Liver (tissue), 9 donors: ENCODE measurements around the gene SNN. TPM values are rescaled to one million over a fixed set of nuclear protein-coding genes. Genes with fewer than 3 reads are reported as not detected.

Experiments
- DNase-seq: peaks from one replicate; pipeline ENCODE4 v3.0.0-alpha.2; 2017; ENCODE audit warnings: low spot score
- H3K27ac ChIP-seq, 2 donors: one replicate each; pipeline ENCODE4 v1.7.0; 2013; ENCODE audit warnings: inconsistent platforms in 2 of 2, low read length in 2 of 2, control low read depth in 1 of 2, low read depth in 1 of 2, mild to moderate bottlenecking in 1 of 2
- H3K27me3 ChIP-seq, 4 donors: one replicate each; pipeline versions ENCODE4 v1.6.1 to v1.7.0; 2013; ENCODE audit warnings: low read length in 3 of 4, inconsistent platforms in 1 of 4, mild to moderate bottlenecking in 1 of 4, moderate library complexity in 1 of 4; ENCODE audit not compliant: control insufficient read depth in 4 of 4, insufficient read depth in 4 of 4
- H3K36me3 ChIP-seq, 4 donors: one replicate each; pipeline versions ENCODE4 v1.6.1 to v1.7.0; 2013; ENCODE audit warnings: low read length in 3 of 4, mild to moderate bottlenecking in 3 of 4, low read depth in 1 of 4, moderate library complexity in 1 of 4; ENCODE audit not compliant: control insufficient read depth in 4 of 4, insufficient read depth in 3 of 4
- H3K4me1 ChIP-seq, 4 donors: one replicate each; pipeline versions ENCODE4 v1.6.1 to v1.7.0; 2013; ENCODE audit warnings: low read length in 3 of 4, mild to moderate bottlenecking in 3 of 4, moderate library complexity in 1 of 4; ENCODE audit not compliant: control insufficient read depth in 4 of 4, insufficient read depth in 4 of 4
- H3K4me3 ChIP-seq, 3 donors: one replicate each; pipeline versions ENCODE4 v1.6.1 to v1.7.0; 2013; ENCODE audit warnings: low read length in 3 of 3, control low read depth in 1 of 3, low read depth in 1 of 3, mild to moderate bottlenecking in 1 of 3
- H3K9ac ChIP-seq, 2 donors: one replicate each; pipeline ENCODE4 v1.7.0; 2013; ENCODE audit warnings: low read length in 2 of 2, mild to moderate bottlenecking in 2 of 2, moderate library complexity in 2 of 2, control low read depth in 1 of 2, low read depth in 1 of 2
- H3K9me3 ChIP-seq, 4 donors: one replicate each; pipeline versions ENCODE4 v1.6.1 to v1.7.0; 2013; ENCODE audit warnings: low read length in 3 of 4; ENCODE audit not compliant: control insufficient read depth in 4 of 4
- ATF3 ChIP-seq: IDR thresholded peaks from 2 replicates; pipeline ENCODE4 v1.6.1; 2016; ENCODE audit warnings: antibody characterized with exemption
- CTCF ChIP-seq: fragments of 150-350 bp; IDR thresholded peaks from 2 replicates; pipeline ENCODE4 v1.5.1; 2017; ENCODE audit warnings: improper control_type of control experiment, low read depth, low read length; ENCODE audit not compliant: missing input control
- EGR1 ChIP-seq, 2 donors: IDR thresholded peaks; 2 replicates each; pipeline ENCODE4 v1.6.1; 2016 to 2018; ENCODE audit warnings: antibody characterized with exemption in 2 of 2, low read depth in 2 of 2
- FOXA1 ChIP-seq: IDR thresholded peaks from 2 replicates; pipeline ENCODE4 v1.6.1; 2016; ENCODE audit warnings: antibody characterized with exemption
- GABPA ChIP-seq, 2 donors: IDR thresholded peaks in 1 of 2; conservative IDR thresholded peaks in 1 of 2; 2 replicates each; pipeline ENCODE4 v1.6.1; 2016; ENCODE audit warnings: antibody characterized with exemption in 2 of 2, mild to moderate bottlenecking in 1 of 2, moderate library complexity in 1 of 2
- HNF4A ChIP-seq, 2 donors: conservative IDR thresholded peaks; 2 replicates each; pipeline ENCODE4 v1.6.1; 2016; ENCODE audit warnings: antibody characterized with exemption in 2 of 2, mild to moderate bottlenecking in 2 of 2
- HNF4G ChIP-seq: IDR thresholded peaks from 2 replicates; pipeline ENCODE4 v1.6.1; 2016; ENCODE audit warnings: antibody characterized with exemption
- JUND ChIP-seq, 2 donors: IDR thresholded peaks; 2 replicates each; pipeline ENCODE4 v1.6.1; 2016; ENCODE audit warnings: antibody characterized with exemption in 2 of 2
- MAX ChIP-seq: IDR thresholded peaks from 2 replicates; pipeline ENCODE4 v1.6.1; 2016; ENCODE audit warnings: antibody characterized with exemption
- RAD21 ChIP-seq, 2 donors: IDR thresholded peaks; 2 replicates each; pipeline ENCODE4 v1.6.1; 2016; ENCODE audit warnings: antibody characterized with exemption in 2 of 2, mild to moderate bottlenecking in 2 of 2
- REST ChIP-seq: IDR thresholded peaks from 2 replicates; pipeline ENCODE4 v1.6.1; 2016; ENCODE audit warnings: antibody characterized with exemption, mild to moderate bottlenecking
- RXRA ChIP-seq, 2 donors: IDR thresholded peaks; 2 replicates each; pipeline ENCODE4 v1.6.1; 2017 to 2018; ENCODE audit warnings: antibody characterized with exemption in 2 of 2, mild to moderate bottlenecking in 1 of 2
- SP1 ChIP-seq: IDR thresholded peaks from 2 replicates; pipeline ENCODE4 v1.6.1; 2018; ENCODE audit warnings: antibody characterized with exemption, mild to moderate bottlenecking
- TAF1 ChIP-seq: conservative IDR thresholded peaks from 2 replicates; pipeline ENCODE4 v1.6.1; 2016; ENCODE audit warnings: antibody characterized with exemption, mild to moderate bottlenecking
- YY1 ChIP-seq: IDR thresholded peaks from 2 replicates; pipeline ENCODE4 v1.6.1; 2016; ENCODE audit warnings: antibody characterized with exemption, mild to moderate bottlenecking
- ZBTB33 ChIP-seq: IDR thresholded peaks from 2 replicates; pipeline ENCODE4 v1.6.1; 2016; ENCODE audit warnings: antibody characterized with exemption
- WGBS: extraction: QIAGEN DNeasy Blood & Tissue Kit; methylation state at CpG from one replicate; pipeline ENCODE4 v1.1.7; 2013; 5-methylcytosine and 5-hydroxymethylcytosine counted together
- polyA plus RNA-seq, 2 donors: library from polyadenylated mRNA; stranded (reverse) in 1 of 2; unstranded in 1 of 2; fragments of 200-250 nt in 1 of 2; fragments of >200 nt in 1 of 2; fragmentation: Nextera tagmentation in 1 of 2; extraction: Ambion mirVana in 1 of 2; gene quantifications; one replicate each; pipeline versions ENCODE4 v1.2.1 to v1.2.3, GENCODE V29; 2013 to 2015
- total RNA-seq, 2 donors: library from RNA; depleted of rRNA; stranded (reverse); fragments of >200 nt; gene quantifications; one replicate each; pipeline ENCODE4 v1.2.3, GENCODE V29; 2014
- donor health status: healthy.
- donor health status: healthy.
- donor health status: healthy.
- donor health status: healthy.
- donor health status: healthy.

Gene SNN
- total and polyA plus RNA-seq, 4 donors: 2.5 to 6.2 (median 5.3) TPM

- Histone ChIP-seq H3K4me3 (no peak overlapping the region), H3K9ac (peak overlapping the region in 1 of 2 donors; percentile 33), H3K9me3 (no peaks in the 10 kb centered on the region), H3K27ac (no peak overlapping the region), H3K27me3 (no peaks in the 10 kb centered on the region), H3K4me1 (peaks cover 0 to 8% (median 3%) of the 10 kb centered on the region in 4 donors), H3K36me3 (no peaks in the 10 kb centered on the region)
- WGBS: 69% methylated on average over 19 of the region's 19 CpGs
- no peak for DNase-seq
- TF ChIP-seq HNF4G: no peak
- TF ChIP-seq RXRA (IDR thresholded peaks at IDR 0.05): no peak
- no peak for TF ChIP-seq CTCF
- TF ChIP-seq FOXA1: no peak
- TF ChIP-seq RAD21 (IDR thresholded peaks at IDR 0.05): no peak
- no peak for TF ChIP-seq GABPA (IDR thresholded peaks at IDR 0.05 in 1 of 2, conservative IDR thresholded peaks at IDR 0.05 in 1 of 2)
- no peak for TF ChIP-seq REST
- no peak for TF ChIP-seq EGR1 (IDR thresholded peaks at IDR 0.05; ENCODE audit: low read depth in 2 of 2)
- no peak for TF ChIP-seq JUND (IDR thresholded peaks at IDR 0.05)
- no peak for TF ChIP-seq ATF3
- TF ChIP-seq ZBTB33: no peak
- TF ChIP-seq HNF4A (conservative IDR thresholded peaks at IDR 0.05): no peak
- TF ChIP-seq YY1: no peak
Observed at GRCh38 chr16:11621920-11622651, 46.2 kb upstream of the SNN start.

GRCh38 chr16:11624205-11624604 is 44.0 kb upstream of the SNN start:
- Histone ChIP-seq H3K27ac (no peak overlapping the region), H3K4me1 (peaks cover 0 to 5% (median 2%) of the 10 kb centered on the region in 4 donors), H3K27me3 (no peaks in the 10 kb centered on the region), H3K9ac (no peak overlapping the region), H3K36me3 (no peaks in the 10 kb centered on the region), H3K4me3 (no peak overlapping the region), H3K9me3 (no peaks in the 10 kb centered on the region)
- no peak for DNase-seq
- whole genome bisulfite sequencing: 93% methylated on average over 4 of the region's 4 CpGs
- no peak for TF ChIP-seq HNF4A (conservative IDR thresholded peaks at IDR 0.05)
- TF ChIP-seq CTCF: no peak
- no peak for TF ChIP-seq MAX
- TF ChIP-seq TAF1: no peak
- TF ChIP-seq REST: no peak
- no peak for TF ChIP-seq FOXA1
- no peak for TF ChIP-seq EGR1 (IDR thresholded peaks at IDR 0.05; ENCODE audit: low read depth in 2 of 2)
- TF ChIP-seq SP1: no peak
